Lung (tissue), 12 donors: ENCODE data around the gene ACVR2A. TPM values are rescaled to one million over a fixed set of nuclear protein-coding genes. Genes with fewer than 3 reads are reported as not detected.

ENCODE experiments used
- ATAC-seq: fragments of 200-7000 bp; cut with Tn5 transposase; one replicate; pipeline ENCODE4 v1.9.1; 2020; ENCODE audit warnings: moderate number of reproducible peaks; ENCODE audit not compliant: insufficient read depth, low FRiP score
- DNase-seq, 3 donors: peaks; one replicate each; pipeline ENCODE4 v3.0.0-alpha.2; 2013 to 2017
- H3K27ac ChIP-seq, 2 donors: one replicate each; pipeline ENCODE4 v1.5.1; 2013; ENCODE audit warnings: mild to moderate bottlenecking in 2 of 2, moderate library complexity in 2 of 2, control low read depth in 1 of 2, inconsistent platforms in 1 of 2, low read depth in 1 of 2, low read length in 1 of 2
- H3K27me3 ChIP-seq, 3 donors: one replicate each; pipeline ENCODE4 v1.5.1; 2013; ENCODE audit warnings: low read length in 2 of 3; ENCODE audit not compliant: control insufficient read depth in 3 of 3, insufficient read depth in 3 of 3
- H3K36me3 ChIP-seq, 4 donors: one replicate each; pipeline ENCODE4 v1.5.1; 2013; ENCODE audit warnings: low read length in 4 of 4, mild to moderate bottlenecking in 1 of 4, moderate library complexity in 1 of 4; ENCODE audit not compliant: control insufficient read depth in 4 of 4, insufficient read depth in 4 of 4
- H3K4me1 ChIP-seq, 5 donors: one replicate each; pipeline ENCODE4 v1.5.1; 2013; ENCODE audit warnings: low read length in 5 of 5, mild to moderate bottlenecking in 2 of 5, moderate library complexity in 1 of 5; ENCODE audit not compliant: control insufficient read depth in 5 of 5, insufficient read depth in 5 of 5
- H3K4me3 ChIP-seq: one replicate; pipeline ENCODE4 v1.5.1; 2013; ENCODE audit warnings: mild to moderate bottlenecking, control low read depth, moderate library complexity
- H3K9ac ChIP-seq, 2 donors: one replicate each; pipeline ENCODE4 v1.5.1; 2013; ENCODE audit warnings: low read length in 2 of 2, control low read depth in 1 of 2; ENCODE audit not compliant: insufficient read depth in 1 of 2
- H3K9me3 ChIP-seq, 4 donors: one replicate each; pipeline ENCODE4 v1.5.1; 2013; ENCODE audit warnings: low read length in 3 of 4, mild to moderate bottlenecking in 1 of 4, moderate library complexity in 1 of 4; ENCODE audit not compliant: control insufficient read depth in 4 of 4, insufficient read depth in 3 of 4
- WGBS, 2 donors: extraction: QIAGEN DNeasy Blood & Tissue Kit; methylation state at CpG; one replicate each; pipeline ENCODE4 v1.1.7; 2013; 5-methylcytosine and 5-hydroxymethylcytosine counted together
- polyA plus RNA-seq, 2 donors: library from polyadenylated mRNA; stranded (reverse); fragments of 200-250 nt; gene quantifications; one replicate each; pipeline ENCODE4 v1.2.1, GENCODE V29; 2013
- total RNA-seq, 2 donors: library from RNA; depleted of rRNA in 1 of 2; stranded (reverse); fragments of >200 nt in 1 of 2; gene quantifications; one replicate each; pipeline ENCODE4 v1.2.1, GENCODE V29; 2014 to 2021
- TF ChIP-seq, protein P1 (sequence below): IDR thresholded peaks from 2 replicates; pipeline ENCODE4 v1.5.1; 2012; ENCODE audit warnings: mild to moderate bottlenecking; ENCODE audit errors: control extremely low read depth, extremely low read depth
- donor health status: control.
- donor health status: control.
- donor health status: Bipolar disorder and iron deficiency.
- donor health status: healthy.
- donor health status: DM: yes; HTN: yes; CAD: no.

ACVR2A gene
- total and polyA plus RNA-seq, 4 donors: 4.0 to 56.5 (median 10.9) TPM

GRCh38 chr2:147824620-147825019, 20.2 kb upstream of the ACVR2A start:
- H3K9ac ChIP-seq: no peak overlapping the region
- no peak for ATAC-seq
- no peak overlapping the region for H3K4me3 ChIP-seq
- WGBS, 2 donors: 38 to 47% methylated on average over 3 of the region's 3 CpGs
- no peaks in the 10 kb centered on the region for H3K9me3 ChIP-seq
- no peaks in the 10 kb centered on the region for H3K27me3 ChIP-seq
- no peaks in the 10 kb centered on the region for H3K36me3 ChIP-seq
- no peaks in the 10 kb centered on the region for H3K4me1 ChIP-seq
- no peak for DNase-seq
- H3K27ac ChIP-seq: no peak overlapping the region
- TF ChIP-seq, protein P1, sequence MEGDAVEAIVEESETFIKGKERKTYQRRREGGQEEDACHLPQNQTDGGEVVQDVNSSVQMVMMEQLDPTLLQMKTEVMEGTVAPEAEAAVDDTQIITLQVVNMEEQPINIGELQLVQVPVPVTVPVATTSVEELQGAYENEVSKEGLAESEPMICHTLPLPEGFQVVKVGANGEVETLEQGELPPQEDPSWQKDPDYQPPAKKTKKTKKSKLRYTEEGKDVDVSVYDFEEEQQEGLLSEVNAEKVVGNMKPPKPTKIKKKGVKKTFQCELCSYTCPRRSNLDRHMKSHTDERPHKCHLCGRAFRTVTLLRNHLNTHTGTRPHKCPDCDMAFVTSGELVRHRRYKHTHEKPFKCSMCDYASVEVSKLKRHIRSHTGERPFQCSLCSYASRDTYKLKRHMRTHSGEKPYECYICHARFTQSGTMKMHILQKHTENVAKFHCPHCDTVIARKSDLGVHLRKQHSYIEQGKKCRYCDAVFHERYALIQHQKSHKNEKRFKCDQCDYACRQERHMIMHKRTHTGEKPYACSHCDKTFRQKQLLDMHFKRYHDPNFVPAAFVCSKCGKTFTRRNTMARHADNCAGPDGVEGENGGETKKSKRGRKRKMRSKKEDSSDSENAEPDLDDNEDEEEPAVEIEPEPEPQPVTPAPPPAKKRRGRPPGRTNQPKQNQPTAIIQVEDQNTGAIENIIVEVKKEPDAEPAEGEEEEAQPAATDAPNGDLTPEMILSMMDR: no peak

GRCh38 chr2:147826278-147827087, 18.3 kb upstream of the ACVR2A start:
- TF ChIP-seq, protein P1: no peak

GRCh38 chr2:147827088-147827375, 17.8 kb upstream of the ACVR2A start:
- Histone ChIP-seq H3K27ac (no peak overlapping the region), H3K27me3 (no peaks in the 10 kb centered on the region), H3K9ac (no peak overlapping the region), H3K4me3 (no peak overlapping the region), H3K4me1 (no peaks in the 10 kb centered on the region), H3K36me3 (no peaks in the 10 kb centered on the region), H3K9me3 (no peaks in the 10 kb centered on the region)
- 90 to 98% methylated on average over 16 of the region's 16 CpGs for WGBS, 2 donors
- DNase-seq: no peak
- ATAC-seq: no peak
- TF ChIP-seq, protein P1: no peak

More at GRCh38 chr2:147826278-147827087, 18.3 kb upstream of the ACVR2A start:
- Histone ChIP-seq H3K9me3 (no peaks in the 10 kb centered on the region), H3K27me3 (no peaks in the 10 kb centered on the region), H3K27ac (no peak overlapping the region), H3K4me3 (no peak overlapping the region), H3K4me1 (no peaks in the 10 kb centered on the region), H3K9ac (no peak overlapping the region), H3K36me3 (no peaks in the 10 kb centered on the region)
- WGBS, 2 donors: 96 to 97% methylated on average over 30 to 41 of the region's 41 CpGs
- no peak for DNase-seq
- ATAC-seq: no peak

DNA sequence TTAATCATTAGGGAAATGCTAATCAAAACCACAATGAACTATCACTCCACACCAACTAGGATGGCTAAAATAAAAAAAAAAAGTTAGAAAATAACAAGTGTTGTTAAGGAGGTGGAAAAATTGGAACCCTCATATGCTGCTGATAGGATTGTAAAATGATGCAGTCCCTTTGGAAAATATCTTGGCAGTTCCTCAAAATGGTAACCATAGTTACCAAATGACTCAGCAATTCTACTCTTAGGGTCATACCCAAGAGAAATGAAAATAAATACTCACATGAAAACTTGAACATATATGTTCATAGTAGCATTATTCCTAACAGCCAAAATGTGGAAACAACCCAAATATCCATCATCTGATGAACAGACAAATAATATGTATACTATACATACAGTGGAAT, 15.7 kb upstream of the ACVR2A start:
- ATAC-seq (no peak), DNase-seq (peak in 2 of 3 donors; percentile 66 to 67)
- no peak overlapping the region for H3K27ac ChIP-seq
- TF ChIP-seq, protein P1: no peak
- H3K36me3 ChIP-seq: no peaks in the 10 kb centered on the region
- no peak overlapping the region for H3K9ac ChIP-seq
- no peak overlapping the region for H3K4me3 ChIP-seq
- H3K27me3 ChIP-seq: no peaks in the 10 kb centered on the region
- H3K4me1 ChIP-seq: no peaks in the 10 kb centered on the region
- H3K9me3 ChIP-seq: no peaks in the 10 kb centered on the region
